NAMALWA (cell line): Measurements from ENCODE around the gene ADGRB2.

ENCODE experiments used
- DNase-seq: peaks from one replicate; pipeline ENCODE4 v3.0.0-alpha.2; 2015; ENCODE audit warnings: low spot score

ADGRB2 gene, protein sequence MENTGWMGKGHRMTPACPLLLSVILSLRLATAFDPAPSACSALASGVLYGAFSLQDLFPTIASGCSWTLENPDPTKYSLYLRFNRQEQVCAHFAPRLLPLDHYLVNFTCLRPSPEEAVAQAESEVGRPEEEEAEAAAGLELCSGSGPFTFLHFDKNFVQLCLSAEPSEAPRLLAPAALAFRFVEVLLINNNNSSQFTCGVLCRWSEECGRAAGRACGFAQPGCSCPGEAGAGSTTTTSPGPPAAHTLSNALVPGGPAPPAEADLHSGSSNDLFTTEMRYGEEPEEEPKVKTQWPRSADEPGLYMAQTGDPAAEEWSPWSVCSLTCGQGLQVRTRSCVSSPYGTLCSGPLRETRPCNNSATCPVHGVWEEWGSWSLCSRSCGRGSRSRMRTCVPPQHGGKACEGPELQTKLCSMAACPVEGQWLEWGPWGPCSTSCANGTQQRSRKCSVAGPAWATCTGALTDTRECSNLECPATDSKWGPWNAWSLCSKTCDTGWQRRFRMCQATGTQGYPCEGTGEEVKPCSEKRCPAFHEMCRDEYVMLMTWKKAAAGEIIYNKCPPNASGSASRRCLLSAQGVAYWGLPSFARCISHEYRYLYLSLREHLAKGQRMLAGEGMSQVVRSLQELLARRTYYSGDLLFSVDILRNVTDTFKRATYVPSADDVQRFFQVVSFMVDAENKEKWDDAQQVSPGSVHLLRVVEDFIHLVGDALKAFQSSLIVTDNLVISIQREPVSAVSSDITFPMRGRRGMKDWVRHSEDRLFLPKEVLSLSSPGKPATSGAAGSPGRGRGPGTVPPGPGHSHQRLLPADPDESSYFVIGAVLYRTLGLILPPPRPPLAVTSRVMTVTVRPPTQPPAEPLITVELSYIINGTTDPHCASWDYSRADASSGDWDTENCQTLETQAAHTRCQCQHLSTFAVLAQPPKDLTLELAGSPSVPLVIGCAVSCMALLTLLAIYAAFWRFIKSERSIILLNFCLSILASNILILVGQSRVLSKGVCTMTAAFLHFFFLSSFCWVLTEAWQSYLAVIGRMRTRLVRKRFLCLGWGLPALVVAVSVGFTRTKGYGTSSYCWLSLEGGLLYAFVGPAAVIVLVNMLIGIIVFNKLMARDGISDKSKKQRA (N-terminal part only)

DNA sequence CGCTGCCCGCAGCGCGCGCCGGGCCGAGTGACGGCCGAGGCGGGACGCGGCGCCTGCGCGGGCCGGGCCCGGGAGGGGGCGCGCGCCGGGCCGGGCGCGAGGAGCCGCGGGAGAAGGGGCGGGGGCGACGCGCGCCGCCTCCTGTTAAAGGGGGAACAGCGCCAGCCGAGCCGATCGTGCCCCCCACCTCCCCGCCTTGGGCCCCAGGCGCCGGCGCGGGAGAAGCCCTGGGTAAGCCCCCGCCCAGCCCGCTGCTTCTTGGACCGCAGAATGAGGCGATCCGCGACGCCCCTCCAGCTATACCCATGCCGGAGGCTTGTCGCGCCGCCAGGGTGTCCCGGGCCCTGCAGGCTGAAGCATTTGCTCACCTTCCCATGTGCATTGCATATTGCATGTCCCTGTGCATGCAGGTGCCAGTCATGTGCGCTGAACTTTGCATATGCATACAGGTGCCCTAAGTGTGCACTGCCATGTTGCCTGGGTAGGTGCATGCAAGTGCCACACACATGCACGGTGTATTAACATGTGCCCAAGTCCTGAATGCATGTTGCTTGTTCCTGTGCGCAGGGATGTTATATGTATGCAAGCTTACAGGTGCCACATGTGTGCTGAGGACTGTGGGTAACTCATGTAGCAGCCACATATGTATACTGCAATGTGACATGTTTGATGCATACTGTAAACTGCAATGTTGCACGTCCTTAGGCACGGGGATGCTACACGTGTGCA lies at the start of gene ADGRB2:
ADGRB2 (minus strand) TSS at position 29 of the 729 bp plus-strand sequence. CDS start 7,119 bp downstream, outside the sequence.
- peak; percentile 72 for DNase-seq

DNA sequence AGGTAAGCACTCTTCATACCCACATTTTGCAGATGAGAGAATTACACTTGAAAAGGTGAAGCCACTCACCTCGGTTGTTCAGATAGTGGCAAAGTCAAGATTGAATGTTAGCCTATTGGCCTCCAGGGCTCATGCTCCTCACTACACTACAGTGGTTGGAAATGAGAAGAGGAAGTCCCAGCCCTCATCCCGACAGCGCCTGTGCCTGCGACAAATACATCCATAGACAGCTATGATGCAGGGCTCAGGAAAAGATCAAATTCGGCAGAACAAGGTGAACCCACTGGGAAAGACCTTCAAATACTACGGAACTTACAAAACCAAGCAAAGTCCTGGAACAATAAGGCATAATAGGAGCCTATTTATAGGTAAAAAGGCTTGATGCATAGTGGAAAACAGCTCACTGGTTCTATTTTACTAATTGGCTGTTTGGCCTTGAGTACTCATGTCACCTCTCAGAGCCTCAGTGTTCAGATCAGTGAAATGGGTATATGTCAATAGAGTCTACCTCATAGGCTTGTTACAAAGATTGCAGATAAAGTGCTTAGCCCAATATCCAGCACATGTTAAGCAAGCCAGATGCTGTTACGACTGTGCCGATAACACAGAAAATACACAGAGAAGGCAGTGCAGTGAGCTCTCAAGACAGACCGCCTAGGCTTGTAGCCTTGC lies 48.2 kb upstream of the ADGRB2 start:
- no peak for DNase-seq

DNA sequence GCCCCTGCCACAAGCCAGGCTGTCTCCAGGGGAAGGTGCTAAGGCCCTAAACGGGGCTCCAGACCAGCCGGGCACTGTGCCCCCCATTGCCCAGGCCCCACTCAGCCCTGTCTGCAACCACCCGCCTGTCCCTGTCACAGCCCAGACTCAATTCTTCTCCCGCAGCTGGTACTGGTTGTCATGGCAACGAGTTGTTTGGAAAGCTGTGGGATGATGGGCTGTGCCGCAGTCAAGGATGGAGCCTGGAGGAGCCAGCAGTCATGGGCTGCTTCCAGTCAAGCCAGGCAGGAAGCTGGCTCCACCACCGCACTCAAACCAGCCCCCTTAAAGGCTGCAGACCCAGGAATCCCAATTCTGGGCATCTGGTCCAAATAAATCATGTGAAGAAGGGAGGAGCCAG lies 47.5 kb upstream of the ADGRB2 start:
- DNase-seq = no peak

DNA sequence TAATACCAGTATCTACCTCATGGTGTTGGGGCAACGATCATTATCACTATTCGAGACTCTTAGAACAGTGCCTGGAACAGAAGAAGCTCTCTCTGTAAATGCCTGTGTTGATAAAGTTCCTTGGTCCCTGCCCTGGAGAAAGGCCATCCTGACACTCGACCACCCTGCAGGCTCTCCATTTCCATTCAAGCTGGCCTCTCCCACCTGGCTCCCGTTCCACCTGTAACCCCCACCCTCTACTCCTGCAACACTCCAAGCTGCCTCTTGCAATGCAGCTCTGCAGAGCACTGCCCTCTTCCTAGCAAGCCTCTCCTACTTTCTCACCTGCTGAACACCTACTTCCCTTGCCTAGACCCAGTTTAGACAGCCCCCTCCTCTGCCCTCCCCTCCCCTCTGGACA lies 45.6 kb upstream of the ADGRB2 start:
- no peak for DNase-seq

DNA sequence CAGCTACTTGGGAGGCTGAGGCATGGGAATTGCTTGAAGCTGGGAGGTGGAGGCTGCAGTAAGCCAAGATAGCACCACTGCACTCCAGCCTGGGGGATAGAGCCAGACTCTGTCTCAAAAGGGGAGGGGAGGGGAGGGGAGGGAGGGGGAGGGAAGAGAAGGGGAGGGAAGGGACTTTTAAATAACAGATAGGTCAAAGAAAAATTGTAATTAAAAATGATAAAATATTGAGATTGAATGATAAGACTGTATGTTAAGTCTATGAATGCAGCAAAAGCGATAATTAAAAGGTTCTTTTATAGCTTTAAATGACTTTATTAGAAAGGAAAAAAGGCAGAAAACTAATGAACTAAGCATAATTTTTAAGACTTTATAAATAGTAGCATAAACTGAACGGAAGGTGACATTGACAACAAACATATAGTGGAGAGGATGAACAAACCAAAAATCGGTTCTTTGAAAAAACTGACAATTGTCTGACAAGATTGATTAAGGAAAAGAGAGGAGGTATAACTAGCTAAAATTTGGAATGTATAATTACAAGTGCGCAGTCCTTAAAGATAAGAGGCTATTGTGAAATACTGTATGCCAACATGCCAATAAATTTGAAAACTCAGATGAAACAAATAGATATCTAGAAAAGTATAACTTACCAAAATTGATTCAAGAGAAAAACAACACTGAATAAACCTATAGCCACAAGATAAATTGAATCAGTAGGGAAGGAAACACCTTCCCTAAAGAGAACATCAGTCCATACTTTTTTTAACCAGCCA lies 43.3 kb upstream of the ADGRB2 start:
- DNase-seq = no peak

DNA sequence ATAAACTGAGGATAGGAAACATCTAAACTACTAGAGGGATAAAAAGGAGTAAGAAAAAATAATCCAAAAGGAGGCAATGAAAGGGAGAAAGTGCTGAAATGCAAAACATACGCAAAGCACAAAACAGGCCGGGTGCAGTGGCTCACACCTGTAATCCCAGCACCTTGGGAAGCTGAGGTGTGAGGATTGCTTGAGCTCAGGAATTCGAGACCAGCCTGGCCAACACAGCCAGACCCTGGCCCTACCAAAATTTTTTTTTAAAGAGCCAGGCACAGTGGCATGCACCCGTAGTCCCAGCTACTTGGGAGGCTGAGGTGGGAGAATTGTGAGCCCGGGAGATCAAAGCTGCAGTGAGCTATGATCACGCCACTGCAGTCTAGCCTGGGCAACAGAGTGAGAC lies 41.2 kb upstream of the ADGRB2 start:
- no peak for DNase-seq

DNA sequence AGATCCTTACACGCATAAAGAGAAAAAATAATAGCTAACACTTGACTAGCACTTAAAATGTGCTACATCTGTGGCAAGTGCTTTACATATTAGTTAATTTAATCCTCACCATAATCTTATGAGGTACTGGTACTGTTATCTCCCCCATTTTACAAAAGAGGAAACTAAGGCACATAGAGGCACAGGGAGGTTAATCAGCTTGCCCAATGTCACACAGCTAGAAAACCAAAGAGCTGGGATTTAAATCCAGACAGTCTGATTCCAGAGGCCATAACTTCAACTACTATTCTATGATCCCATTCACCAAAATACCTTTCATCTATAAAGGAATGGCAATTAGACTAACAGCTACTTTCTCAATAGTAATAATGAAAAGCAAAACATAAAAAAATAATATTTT lies 40.0 kb upstream of the ADGRB2 start:
- DNase-seq = no peak

DNA sequence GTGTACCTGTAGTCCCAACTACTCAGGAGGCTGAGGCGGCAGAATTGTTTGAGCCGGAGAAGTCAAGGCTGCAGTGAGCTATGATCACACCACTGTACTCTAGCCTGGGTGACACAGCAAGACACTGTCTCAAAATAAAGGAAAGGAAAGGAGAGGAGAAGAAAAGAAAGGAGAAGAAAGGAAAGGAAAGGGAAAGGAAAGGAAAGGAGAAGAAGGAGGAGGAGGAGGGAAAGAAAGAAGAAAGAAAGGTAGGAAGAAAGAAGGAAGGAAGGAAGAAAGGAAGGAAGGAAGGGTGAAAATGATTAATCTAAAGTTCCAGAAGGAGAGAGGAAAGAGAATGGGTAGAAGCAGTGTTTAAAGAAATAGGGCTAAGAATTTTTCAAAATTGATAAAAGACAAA lies 39.5 kb upstream of the ADGRB2 start:
- no peak for DNase-seq

DNA sequence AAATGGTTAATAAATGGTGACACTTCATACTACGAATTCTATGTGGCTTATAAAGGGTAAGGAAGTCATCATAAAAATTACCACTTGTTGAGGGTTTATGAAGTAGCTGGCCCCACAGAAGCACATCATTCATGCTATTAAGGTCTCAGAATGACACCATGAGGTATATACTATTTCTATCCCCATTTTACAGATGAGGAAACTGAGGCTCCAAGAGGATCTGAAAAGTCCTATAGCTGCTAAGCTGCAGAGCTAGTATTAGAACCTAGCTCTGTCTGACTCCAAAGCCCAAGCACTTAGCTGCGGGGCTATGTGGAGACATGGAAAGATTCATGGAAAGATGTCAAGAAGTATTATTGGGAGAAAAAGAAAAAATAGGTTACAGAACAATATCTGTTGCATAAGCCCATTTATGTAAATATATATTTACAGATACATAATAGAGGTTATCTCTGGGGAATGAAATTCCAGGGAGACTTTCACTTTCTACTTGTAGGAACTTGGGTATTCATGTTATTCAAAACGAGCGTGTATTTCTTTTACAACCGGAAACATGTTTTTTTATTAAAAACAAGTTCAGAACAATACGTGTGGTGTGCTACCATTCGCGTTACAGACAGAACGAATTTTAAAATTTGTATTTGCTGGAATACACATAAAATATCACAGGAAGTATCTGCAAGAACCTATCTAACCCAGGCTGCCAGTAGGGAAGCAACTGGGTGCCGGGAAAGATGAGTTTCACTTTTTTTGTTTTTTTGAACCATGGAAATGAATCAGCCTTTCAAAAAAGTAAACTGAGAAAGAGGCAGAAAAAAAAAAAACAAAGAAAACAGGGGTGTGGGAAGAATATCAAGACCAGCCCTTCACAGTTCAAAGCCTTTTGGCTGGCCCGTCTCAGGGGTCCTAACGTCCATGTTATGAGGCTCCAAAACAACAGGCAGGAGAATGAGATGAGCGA lies 38.3 kb upstream of the ADGRB2 start:
- no peak for DNase-seq

DNA sequence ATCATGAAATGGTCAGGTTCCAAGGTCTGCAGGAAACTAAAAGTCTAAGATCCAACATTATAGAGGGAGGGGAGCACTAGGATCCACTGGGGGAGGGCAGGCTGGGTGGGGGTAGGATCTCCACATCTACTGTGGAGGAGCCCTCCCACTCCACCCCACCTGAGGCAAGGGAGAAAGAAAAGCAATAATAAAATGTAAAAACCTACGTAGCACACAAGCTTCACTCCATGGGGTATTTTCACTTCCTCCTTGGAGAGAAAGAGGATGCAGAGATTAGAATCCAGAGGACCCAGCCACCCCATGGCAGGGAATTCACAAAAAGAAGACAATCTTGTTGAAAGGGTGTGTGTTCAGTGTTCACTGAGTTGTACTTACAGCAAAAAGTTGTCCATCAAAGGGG lies 37.3 kb upstream of the ADGRB2 start:
- DNase-seq = no peak

DNA sequence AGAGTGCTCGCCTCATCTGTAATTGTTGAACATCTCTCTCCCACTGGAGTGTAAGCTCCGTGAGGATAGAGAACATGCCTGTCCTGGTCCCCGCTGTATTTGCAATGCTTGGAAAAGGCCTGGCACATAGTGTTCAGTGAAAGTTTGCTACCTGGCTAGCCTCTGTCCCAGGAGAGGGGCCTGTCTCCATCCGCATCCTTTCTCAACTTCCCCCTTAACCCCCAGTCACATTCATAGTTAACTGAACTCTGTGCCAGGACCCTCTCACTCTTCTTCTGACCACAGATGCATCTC lies 36.5 kb upstream of the ADGRB2 start:
- DNase-seq = no peak

DNA sequence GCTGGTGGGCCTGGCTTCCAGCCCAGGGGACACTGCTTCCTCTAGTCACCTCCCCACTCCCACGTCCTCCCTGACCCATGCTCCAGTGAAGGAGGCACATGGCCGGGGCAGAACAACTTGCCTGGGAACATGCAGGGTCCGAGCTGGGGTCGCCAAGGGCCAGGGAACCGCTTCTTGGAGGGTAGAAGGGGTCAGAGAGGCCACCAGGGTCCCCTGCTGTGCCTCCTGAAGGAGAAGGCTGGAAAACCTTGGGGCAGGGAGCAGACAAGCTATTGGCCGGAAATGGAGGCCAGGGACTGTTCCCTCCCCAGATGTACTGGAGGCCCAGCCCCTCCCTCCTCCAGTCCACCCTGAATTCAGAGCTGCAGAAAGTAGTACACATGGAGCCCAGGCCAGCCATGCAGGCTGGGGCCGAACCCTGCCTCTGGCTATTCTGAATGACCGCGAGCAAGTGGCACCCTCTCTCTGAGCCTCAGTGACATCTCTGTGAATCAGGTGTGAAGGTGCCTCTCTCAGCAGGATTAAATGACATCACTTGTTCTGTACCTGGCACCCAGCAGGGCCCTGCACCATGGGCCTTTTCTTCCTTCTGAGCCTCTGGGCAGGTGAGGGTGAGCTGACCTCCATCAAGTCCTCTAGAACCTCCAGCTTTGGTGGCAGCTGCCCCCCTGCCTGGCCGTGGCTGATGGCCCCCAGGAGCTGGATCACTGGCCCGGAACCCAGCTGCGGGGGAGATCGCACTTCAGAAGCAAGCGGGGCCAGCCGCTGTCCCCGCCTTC lies 35.9 kb upstream of the ADGRB2 start:
- DNase-seq = no peak

DNA sequence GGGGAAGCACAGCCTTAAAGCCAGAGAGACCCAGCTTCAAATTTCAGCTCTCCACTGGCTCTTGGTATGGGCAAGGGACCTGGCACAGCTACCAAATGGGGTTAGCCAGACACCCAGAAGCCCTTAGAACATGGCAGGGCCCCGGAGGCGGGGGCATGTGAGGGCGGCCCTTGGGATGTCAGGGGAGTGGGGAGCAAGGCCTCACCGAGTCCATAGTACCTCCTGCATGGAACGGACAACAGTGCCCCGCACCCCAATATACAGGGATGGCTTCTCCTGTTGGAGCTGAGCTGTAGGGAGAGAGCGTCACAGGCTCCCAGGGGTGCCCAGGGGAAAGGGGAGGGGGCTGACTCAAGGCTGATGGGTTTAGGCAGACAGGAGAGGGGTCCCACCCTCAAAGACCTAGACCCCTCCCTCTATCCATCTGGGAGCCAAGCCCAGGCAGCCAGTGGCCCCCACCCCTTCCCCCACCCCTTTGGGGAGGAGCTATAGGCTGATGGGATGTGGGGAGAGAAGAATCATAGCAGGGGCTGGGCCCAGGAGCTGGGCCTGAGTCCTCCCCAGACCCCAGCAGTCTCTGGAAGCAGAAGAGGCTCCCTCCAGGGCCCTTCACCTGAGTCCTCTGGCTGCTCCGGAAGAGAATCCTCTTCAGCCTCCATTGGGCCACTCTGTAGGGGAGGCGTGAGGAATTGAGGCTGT lies 35.2 kb upstream of the ADGRB2 start:
- DNase-seq = no peak

DNA sequence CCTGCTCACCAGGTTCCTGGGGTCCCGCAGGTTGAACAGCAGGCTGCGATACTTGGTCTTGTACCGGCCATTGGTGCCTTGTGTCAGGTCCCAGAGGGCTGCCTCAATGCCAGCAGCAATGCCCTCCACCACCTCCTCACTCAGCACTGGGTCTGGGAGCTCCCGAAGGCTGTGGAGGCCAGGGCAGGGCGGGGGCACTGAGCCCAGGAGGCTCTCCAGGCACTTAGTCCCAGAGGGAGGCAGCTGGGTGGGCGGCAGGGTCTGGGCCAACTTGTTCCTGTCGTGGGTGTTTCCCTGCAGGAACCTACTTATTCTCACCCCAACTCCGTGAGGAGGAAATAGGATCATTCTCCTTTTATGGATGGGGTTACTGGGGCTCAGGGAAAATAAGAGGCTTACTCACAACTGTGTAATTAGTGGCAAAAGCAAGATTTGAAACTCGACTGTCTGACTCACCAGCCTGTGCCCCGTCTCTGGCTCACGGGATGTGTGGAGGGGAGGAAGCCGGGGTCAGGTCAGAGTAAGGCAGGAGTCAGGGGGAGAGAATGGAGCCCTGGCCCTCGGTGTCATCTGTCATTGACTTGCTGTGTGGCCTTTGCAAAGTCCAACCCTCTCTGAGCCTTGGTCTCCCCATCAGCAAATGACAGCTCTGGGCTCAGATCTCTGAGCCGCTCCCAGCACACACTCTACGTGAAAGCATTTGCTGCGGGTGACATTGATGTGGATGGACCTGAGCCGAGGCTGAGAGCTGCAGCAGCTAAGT lies 34.5 kb upstream of the ADGRB2 start:
- no peak for DNase-seq

DNA sequence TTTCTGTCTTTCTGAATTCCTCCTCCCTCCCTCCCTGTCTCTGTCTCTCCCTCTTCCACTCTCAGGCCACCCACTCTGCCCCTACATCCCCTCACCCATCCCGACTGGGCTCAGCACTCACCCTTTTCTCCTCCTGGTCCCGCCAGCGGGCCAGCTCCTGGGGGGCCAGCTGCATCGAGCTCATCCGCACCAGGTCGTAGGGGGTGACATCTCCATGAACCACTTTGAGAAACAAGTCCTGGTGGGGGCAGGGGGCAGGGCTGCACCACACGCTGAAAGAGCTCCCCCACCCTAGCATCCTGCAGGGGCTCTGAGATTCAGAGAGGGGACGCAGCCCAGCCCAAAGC lies 33.9 kb upstream of the ADGRB2 start:
- no peak for DNase-seq

DNA sequence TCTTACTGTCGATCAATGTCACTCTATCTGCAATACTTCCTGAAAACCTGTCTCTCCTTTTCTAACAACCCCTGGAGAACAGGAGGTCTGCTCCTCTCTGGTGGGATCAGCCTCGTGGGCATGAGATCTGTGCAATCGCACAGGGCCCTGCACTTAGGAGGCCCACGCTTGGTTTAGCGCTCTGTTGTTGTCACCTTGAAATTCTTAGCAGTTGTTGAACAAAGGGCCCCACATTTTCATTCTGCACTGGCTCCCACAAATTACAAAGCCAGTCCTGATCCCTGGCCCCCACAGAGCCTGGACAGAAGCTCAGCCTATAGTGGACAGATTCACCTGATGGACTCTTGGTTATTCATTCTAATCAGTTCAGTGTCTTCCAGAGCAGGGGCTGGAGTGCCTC lies 33.1 kb upstream of the ADGRB2 start:
- DNase-seq = no peak

DNA sequence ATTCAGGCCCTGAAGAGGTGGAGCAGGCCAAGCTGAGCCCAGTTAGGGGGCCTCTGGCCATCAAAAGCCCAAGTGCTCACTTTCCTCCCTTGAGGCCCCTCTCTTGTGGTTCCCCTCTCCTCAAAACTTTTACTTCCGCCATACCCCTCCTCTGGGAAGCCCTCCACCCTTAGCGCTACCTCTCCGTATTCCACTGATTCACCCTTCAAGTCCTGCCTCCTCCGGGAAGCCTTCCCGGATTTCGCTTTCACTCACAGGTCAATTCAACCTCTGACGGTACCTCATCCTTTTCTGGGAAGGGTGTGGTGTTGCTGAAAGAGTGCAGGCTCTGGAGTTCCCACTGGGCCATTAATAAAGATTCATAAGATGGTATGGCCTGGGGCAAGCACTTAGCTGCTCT lies 32.6 kb upstream of the ADGRB2 start:
- DNase-seq = no peak
